GM12873 (cell line): ENCODE data around the gene COMMD9.

Experiments used
- CTCF ChIP-seq: IDR thresholded peaks from 2 replicates; pipeline ENCODE4 v1.5.1; 2012; ENCODE audit warnings: low read depth, mild to moderate bottlenecking, moderate library complexity, low read length, control low read depth; ENCODE audit not compliant: insufficient read depth; ENCODE audit errors: missing control alignments

COMMD9 gene

GRCh38 chr11:36238881-36239280 is 50.3 kb downstream of the COMMD9 start:
- TF ChIP-seq CTCF, result no peak

- no peak for TF ChIP-seq CTCF
Measured at GRCh38 chr11:36238036-36238631, 51.1 kb downstream of the COMMD9 start.

- no peak for TF ChIP-seq CTCF
Measured at GRCh38 chr11:36237391-36237790, 51.8 kb downstream of the COMMD9 start.

- no peak for TF ChIP-seq CTCF
Measured at GRCh38 chr11:36235750-36236149, 53.5 kb downstream of the COMMD9 start.

- TF ChIP-seq CTCF, result no peak
Measured at GRCh38 chr11:36234825-36235224, 54.4 kb downstream of the COMMD9 start.

GRCh38 chr11:36233204-36233603 is 56.0 kb downstream of the COMMD9 start:
- TF ChIP-seq CTCF, result no peak

- TF ChIP-seq CTCF, result no peak
Measured at GRCh38 chr11:36230779-36231699, 58.2 kb downstream of the COMMD9 start.
